HepG2 (cell line): ENCODE data around the gene TGFBR1. TPM values are rescaled to one million over a fixed set of nuclear protein-coding genes. Genes with fewer than 3 reads are reported as not detected.

Experiments
- CBX2 ChIP-seq, 2 experiments: fragments of 200-600 bp in 1 of 2; sonication (generic); formaldehyde crosslinking in 1 of 2; IDR thresholded peaks; 2 replicates each; pipeline versions ENCODE4 v1.7.0 to v1.8.1; 2018 to 2022; ENCODE audit warnings: low read depth in 2 of 2, low read length in 1 of 2, mild to moderate bottlenecking in 1 of 2, missing genetic modification reagents in 1 of 2
- ETV6 ChIP-seq: sonication (generic); formaldehyde crosslinking; conservative IDR thresholded peaks from 2 replicates; pipeline ENCODE4 v1.4.0; 2020; ENCODE audit warnings: missing genetic modification reagents
- JUN ChIP-seq: sonication (generic); formaldehyde crosslinking; IDR thresholded peaks from 2 replicates; pipeline ENCODE4 v1.4.0; 2020; ENCODE audit warnings: mild to moderate bottlenecking, missing genetic modification reagents
- MAF1 ChIP-seq: sonication (generic); formaldehyde crosslinking; IDR thresholded peaks from 2 replicates; pipeline ENCODE4 v1.5.0; 2020; ENCODE audit warnings: missing genetic modification reagents, borderline replicate concordance
- WIZ ChIP-seq: sonication (generic); formaldehyde crosslinking; IDR thresholded peaks from 2 replicates; pipeline ENCODE4 v1.5.1; 2020; ENCODE audit warnings: mild to moderate bottlenecking, missing genetic modification reagents
- ZBTB7B ChIP-seq: sonication (generic); formaldehyde crosslinking; IDR thresholded peaks from 2 replicates; pipeline ENCODE4 v1.4.0; 2020; ENCODE audit warnings: missing genetic modification reagents
- ZC3H4 ChIP-seq: sonication (generic); formaldehyde crosslinking; IDR thresholded peaks from 2 replicates; pipeline ENCODE4 v1.4.0; 2020; ENCODE audit warnings: missing genetic modification reagents, borderline replicate concordance
- ZNF143 ChIP-seq: sonication (generic); formaldehyde crosslinking; IDR thresholded peaks from 2 replicates; pipeline ENCODE4 v1.4.0; 2020; ENCODE audit warnings: missing genetic modification reagents
- ZNF570 ChIP-seq: sonication (generic); formaldehyde crosslinking; IDR thresholded peaks from 2 replicates; pipeline ENCODE4 v1.4.0; 2020; ENCODE audit warnings: mild to moderate bottlenecking, missing genetic modification reagents, borderline replicate concordance
- ZNF768 ChIP-seq: sonication (generic); formaldehyde crosslinking; IDR thresholded peaks from 2 replicates; pipeline ENCODE4 v1.4.0; 2020; ENCODE audit warnings: missing genetic modification reagents
- ZNF777 ChIP-seq: sonication (generic); formaldehyde crosslinking; IDR thresholded peaks from 2 replicates; pipeline ENCODE4 v1.4.0; 2020; ENCODE audit warnings: missing genetic modification reagents
- polyA plus RNA-seq, 8 experiments: library from polyadenylated mRNA; depleted of rRNA in 3 of 8; stranded (reverse) in 7 of 8; unstranded in 1 of 8; fragments of >200 nt; fragmentation: Illumina TruSeq in 4 of 8; extraction: Trizol in 4 of 8; gene quantifications; 2 replicates each; pipeline versions ENCODE4 v1.2.1 to v1.2.3, GENCODE V29; 2011 to 2016; ENCODE audit warnings: low read depth in 4 of 8, missing spikeins in 1 of 8, mixed read lengths in 1 of 8; ENCODE audit not compliant: insufficient read depth in 1 of 8
- total RNA-seq, 5 experiments: library from RNA; depleted of rRNA; stranded (reverse); fragments of >200 nt; fragmentation: Illumina TruSeq; extraction: Trizol; gene quantifications; 2 replicates each; pipeline ENCODE4 v1.2.3, GENCODE V29; 2016; ENCODE audit warnings: low read depth in 1 of 5
- TF ChIP-seq, protein P1 (sequence below): sonication (generic); formaldehyde crosslinking; IDR thresholded peaks from 2 replicates; pipeline ENCODE4 v1.5.1; 2020; ENCODE audit warnings: mild to moderate bottlenecking, missing genetic modification reagents, moderate library complexity
- TF ChIP-seq, protein P2 (sequence below): sonication (generic); formaldehyde crosslinking; IDR thresholded peaks from 2 replicates; pipeline ENCODE4 v1.5.0; 2020; ENCODE audit warnings: mild to moderate bottlenecking, missing genetic modification reagents
- TF ChIP-seq, protein P3 (sequence below): sonication (generic); formaldehyde crosslinking; IDR thresholded peaks from 2 replicates; pipeline ENCODE4 v1.9.0; 2022; ENCODE audit warnings: missing genetic modification reagents, mild to moderate bottlenecking, borderline replicate concordance
- TF ChIP-seq, protein P4 (sequence below): sonication (generic); formaldehyde crosslinking; IDR thresholded peaks from 2 replicates; pipeline ENCODE4 v1.8.0; 2022; ENCODE audit warnings: missing genetic modification reagents, mild to moderate bottlenecking, borderline replicate concordance
- TF ChIP-seq, protein P5 (sequence below): sonication (generic); formaldehyde crosslinking; IDR thresholded peaks from 2 replicates; pipeline ENCODE4 v1.4.0; 2020; ENCODE audit warnings: missing genetic modification reagents

The TGFBR1 gene
- total and polyA plus RNA-seq, 2 of the 13 experiments (the other 11 are each of a cell fraction or from before 2014, with no cell fraction given): 16.8 to 23.9 TPM

DNA sequence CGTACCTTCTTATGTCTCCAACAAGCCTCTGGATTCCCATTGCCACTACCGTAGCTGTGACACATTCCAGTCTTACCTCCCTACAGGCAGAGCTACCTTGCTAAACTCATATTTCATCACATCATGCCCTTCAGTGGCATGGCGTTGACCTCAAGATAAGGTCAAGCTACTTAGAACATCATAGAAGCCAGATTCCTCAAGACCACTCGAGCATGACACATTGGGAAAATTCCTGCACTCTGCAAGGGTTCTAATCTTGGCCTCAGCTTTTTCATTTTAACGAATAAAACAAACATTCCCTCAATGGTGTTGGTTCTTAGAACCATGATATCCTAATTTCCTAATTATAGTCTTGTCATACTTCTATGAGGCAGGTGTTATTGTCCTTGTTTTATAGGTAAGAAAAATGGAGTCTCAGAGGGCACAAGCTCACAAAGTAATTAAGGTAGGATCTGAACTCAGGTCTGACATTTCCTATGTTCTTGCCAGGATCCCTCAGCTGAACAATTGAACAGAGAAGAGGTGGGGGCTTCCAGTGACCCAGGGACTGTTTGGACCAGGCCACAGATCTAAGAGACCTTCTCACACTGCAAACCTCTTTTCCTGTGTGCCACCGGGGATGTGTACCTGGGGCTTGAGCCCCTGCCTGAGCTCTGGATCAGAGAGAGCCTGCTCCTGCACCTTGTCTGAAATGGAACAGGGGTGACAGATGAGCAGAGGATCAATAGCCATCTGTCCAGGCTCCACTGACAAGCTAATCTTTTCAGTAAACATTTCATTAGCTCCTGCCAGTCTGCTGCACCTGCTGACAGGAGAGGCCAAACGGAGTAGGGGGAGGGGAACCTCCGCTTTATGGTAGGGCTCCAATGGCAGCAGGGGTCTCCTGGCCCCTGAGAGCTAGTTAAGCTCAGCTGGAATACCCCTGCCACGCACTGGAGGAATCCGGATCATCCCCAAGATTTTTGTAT lies 67.5 kb downstream of the TGFBR1 start (continued):
- TF ChIP-seq, protein P1, sequence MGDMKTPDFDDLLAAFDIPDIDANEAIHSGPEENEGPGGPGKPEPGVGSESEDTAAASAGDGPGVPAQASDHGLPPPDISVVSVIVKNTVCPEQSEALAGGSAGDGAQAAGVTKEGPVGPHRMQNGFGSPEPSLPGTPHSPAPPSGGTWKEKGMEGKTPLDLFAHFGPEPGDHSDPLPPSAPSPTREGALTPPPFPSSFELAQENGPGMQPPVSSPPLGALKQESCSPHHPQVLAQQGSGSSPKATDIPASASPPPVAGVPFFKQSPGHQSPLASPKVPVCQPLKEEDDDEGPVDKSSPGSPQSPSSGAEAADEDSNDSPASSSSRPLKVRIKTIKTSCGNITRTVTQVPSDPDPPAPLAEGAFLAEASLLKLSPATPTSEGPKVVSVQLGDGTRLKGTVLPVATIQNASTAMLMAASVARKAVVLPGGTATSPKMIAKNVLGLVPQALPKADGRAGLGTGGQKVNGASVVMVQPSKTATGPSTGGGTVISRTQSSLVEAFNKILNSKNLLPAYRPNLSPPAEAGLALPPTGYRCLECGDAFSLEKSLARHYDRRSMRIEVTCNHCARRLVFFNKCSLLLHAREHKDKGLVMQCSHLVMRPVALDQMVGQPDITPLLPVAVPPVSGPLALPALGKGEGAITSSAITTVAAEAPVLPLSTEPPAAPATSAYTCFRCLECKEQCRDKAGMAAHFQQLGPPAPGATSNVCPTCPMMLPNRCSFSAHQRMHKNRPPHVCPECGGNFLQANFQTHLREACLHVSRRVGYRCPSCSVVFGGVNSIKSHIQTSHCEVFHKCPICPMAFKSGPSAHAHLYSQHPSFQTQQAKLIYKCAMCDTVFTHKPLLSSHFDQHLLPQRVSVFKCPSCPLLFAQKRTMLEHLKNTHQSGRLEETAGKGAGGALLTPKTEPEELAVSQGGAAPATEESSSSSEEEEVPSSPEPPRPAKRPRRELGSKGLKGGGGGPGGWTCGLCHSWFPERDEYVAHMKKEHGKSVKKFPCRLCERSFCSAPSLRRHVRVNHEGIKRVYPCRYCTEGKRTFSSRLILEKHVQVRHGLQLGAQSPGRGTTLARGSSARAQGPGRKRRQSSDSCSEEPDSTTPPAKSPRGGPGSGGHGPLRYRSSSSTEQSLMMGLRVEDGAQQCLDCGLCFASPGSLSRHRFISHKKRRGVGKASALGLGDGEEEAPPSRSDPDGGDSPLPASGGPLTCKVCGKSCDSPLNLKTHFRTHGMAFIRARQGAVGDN (CRISPR knock-in tag): no peak
- TF ChIP-seq ZNF143 (CRISPR knock-in tag): no peak
- TF ChIP-seq ETV6 (CRISPR knock-in tag): no peak
- no peak for TF ChIP-seq ZC3H4 (CRISPR knock-in tag)
- TF ChIP-seq ZNF570 (CRISPR knock-in tag): no peak
- TF ChIP-seq, protein P2, sequence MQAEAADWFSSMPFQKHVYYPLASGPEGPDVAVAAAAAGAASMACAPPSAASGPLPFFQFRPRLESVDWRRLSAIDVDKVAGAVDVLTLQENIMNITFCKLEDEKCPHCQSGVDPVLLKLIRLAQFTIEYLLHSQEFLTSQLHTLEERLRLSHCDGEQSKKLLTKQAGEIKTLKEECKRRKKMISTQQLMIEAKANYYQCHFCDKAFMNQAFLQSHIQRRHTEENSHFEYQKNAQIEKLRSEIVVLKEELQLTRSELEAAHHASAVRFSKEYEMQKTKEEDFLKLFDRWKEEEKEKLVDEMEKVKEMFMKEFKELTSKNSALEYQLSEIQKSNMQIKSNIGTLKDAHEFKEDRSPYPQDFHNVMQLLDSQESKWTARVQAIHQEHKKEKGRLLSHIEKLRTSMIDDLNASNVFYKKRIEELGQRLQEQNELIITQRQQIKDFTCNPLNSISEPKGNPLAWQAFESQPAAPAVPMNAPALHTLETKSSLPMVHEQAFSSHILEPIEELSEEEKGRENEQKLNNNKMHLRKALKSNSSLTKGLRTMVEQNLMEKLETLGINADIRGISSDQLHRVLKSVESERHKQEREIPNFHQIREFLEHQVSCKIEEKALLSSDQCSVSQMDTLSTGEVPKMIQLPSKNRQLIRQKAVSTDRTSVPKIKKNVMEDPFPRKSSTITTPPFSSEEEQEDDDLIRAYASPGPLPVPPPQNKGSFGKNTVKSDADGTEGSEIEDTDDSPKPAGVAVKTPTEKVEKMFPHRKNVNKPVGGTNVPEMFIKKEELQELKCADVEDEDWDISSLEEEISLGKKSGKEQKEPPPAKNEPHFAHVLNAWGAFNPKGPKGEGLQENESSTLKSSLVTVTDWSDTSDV: no peak
- TF ChIP-seq MAF1 (CRISPR knock-in tag): no peak
- TF ChIP-seq, protein P3, sequence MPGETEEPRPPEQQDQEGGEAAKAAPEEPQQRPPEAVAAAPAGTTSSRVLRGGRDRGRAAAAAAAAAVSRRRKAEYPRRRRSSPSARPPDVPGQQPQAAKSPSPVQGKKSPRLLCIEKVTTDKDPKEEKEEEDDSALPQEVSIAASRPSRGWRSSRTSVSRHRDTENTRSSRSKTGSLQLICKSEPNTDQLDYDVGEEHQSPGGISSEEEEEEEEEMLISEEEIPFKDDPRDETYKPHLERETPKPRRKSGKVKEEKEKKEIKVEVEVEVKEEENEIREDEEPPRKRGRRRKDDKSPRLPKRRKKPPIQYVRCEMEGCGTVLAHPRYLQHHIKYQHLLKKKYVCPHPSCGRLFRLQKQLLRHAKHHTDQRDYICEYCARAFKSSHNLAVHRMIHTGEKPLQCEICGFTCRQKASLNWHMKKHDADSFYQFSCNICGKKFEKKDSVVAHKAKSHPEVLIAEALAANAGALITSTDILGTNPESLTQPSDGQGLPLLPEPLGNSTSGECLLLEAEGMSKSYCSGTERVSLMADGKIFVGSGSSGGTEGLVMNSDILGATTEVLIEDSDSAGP: 0 out of 2 replicates have a peak, but pooled peaks have one; percentile 21
- TF ChIP-seq CBX2 (IDR thresholded peaks at IDR 0.05; ENCODE audit: low read depth, low read length): no peak
- TF ChIP-seq CBX2 (CRISPR knock-in tag; IDR thresholded peaks at IDR 0.05; ENCODE audit: low read depth): no peak
- no peak for TF ChIP-seq JUN (CRISPR knock-in tag)
- no peak for TF ChIP-seq ZNF777
- TF ChIP-seq, protein P4, sequence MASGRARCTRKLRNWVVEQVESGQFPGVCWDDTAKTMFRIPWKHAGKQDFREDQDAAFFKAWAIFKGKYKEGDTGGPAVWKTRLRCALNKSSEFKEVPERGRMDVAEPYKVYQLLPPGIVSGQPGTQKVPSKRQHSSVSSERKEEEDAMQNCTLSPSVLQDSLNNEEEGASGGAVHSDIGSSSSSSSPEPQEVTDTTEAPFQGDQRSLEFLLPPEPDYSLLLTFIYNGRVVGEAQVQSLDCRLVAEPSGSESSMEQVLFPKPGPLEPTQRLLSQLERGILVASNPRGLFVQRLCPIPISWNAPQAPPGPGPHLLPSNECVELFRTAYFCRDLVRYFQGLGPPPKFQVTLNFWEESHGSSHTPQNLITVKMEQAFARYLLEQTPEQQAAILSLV: no peak
- peak; percentile 68; the same call in 1 of the 2 replicates for TF ChIP-seq ZBTB7B (CRISPR knock-in tag)
- no peak for TF ChIP-seq WIZ
- peak; percentile 76; the same call in 1 of the 2 replicates for TF ChIP-seq ZNF768 (CRISPR knock-in tag)
- TF ChIP-seq, protein P5, sequence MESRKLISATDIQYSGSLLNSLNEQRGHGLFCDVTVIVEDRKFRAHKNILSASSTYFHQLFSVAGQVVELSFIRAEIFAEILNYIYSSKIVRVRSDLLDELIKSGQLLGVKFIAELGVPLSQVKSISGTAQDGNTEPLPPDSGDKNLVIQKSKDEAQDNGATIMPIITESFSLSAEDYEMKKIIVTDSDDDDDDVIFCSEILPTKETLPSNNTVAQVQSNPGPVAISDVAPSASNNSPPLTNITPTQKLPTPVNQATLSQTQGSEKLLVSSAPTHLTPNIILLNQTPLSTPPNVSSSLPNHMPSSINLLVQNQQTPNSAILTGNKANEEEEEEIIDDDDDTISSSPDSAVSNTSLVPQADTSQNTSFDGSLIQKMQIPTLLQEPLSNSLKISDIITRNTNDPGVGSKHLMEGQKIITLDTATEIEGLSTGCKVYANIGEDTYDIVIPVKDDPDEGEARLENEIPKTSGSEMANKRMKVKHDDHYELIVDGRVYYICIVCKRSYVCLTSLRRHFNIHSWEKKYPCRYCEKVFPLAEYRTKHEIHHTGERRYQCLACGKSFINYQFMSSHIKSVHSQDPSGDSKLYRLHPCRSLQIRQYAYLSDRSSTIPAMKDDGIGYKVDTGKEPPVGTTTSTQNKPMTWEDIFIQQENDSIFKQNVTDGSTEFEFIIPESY (CRISPR knock-in tag): no peak
